ENCODE results near the gene CCDC88A.
"Not testable (repeated sequence)": the region's sequence is repeated elsewhere in the genome, so short reads cannot be mapped to it uniquely, and the experiment has no call there.

DNA sequence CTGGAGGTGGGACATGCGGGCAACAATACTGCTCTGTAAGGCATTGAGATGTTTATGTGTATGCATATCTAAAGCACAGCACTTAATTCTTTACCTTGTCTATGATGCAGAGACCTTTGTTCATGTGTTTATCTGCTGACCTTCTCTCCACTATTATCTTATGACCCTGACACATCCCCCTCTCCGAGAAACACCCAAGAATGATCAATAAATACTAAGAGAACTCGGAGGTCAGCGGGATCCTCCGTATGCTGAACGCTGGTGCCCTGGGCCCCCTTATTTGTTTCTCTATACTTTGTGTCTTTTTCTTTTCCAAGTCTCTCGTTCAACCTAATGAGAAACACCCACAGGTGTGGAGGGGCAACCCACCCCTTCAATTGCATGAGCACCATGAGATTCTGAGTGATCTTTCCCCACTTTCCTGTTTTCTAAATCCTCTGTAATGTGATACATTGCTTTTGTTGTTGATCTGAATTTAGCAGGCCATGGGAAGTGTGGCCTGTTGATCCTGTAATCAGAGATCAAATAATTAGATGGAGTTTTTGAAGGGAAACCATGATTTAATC is 139.7 kb downstream of the CCDC88A start:
- TF ChIP-seq EZH2 (IDR thresholded peaks at IDR 0.05; ENCODE audit: borderline replicate concordance); EZH2phosphoT487 (IDR thresholded peaks at IDR 0.05; ENCODE audit: low read depth, severe bottlenecking, unreplicated experiment): not testable (repeated sequence)
- TF ChIP-seq, protein P1, sequence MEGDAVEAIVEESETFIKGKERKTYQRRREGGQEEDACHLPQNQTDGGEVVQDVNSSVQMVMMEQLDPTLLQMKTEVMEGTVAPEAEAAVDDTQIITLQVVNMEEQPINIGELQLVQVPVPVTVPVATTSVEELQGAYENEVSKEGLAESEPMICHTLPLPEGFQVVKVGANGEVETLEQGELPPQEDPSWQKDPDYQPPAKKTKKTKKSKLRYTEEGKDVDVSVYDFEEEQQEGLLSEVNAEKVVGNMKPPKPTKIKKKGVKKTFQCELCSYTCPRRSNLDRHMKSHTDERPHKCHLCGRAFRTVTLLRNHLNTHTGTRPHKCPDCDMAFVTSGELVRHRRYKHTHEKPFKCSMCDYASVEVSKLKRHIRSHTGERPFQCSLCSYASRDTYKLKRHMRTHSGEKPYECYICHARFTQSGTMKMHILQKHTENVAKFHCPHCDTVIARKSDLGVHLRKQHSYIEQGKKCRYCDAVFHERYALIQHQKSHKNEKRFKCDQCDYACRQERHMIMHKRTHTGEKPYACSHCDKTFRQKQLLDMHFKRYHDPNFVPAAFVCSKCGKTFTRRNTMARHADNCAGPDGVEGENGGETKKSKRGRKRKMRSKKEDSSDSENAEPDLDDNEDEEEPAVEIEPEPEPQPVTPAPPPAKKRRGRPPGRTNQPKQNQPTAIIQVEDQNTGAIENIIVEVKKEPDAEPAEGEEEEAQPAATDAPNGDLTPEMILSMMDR (IDR thresholded peaks at IDR 0.05; ENCODE audit: poor library complexity), result not testable (repeated sequence)

Measured in hepatocyte (in vitro differentiated cells).